Mesenchymal stem cell (in vitro differentiated cells and primary cell): Measurements from ENCODE around the gene ANGPT4.

ENCODE experiments used
- DNase-seq: peaks from one replicate; pipeline ENCODE4 v3.0.0-alpha.2; 2013
- H2AFZ ChIP-seq: one replicate; pipeline ENCODE4 v1.6.1; 2013; ENCODE audit warnings: low read depth, mild to moderate bottlenecking, control low read depth, inconsistent platforms, low read length, moderate library complexity
- H2AK5ac ChIP-seq: 2 replicates; pipeline ENCODE4 v1.6.1; 2013; ENCODE audit warnings: low read length, moderate library complexity, mild to moderate bottlenecking, inconsistent platforms; ENCODE audit not compliant: severe bottlenecking
- H2BK120ac ChIP-seq: one replicate; pipeline ENCODE4 v1.6.1; 2013; ENCODE audit warnings: low read depth, mild to moderate bottlenecking, inconsistent platforms, low read length, moderate library complexity
- H2BK12ac ChIP-seq, 2 experiments: one replicate each; pipeline ENCODE4 v1.6.1; 2013; ENCODE audit warnings: inconsistent platforms in 2 of 2, low read length in 2 of 2, mild to moderate bottlenecking in 2 of 2, moderate library complexity in 2 of 2, control low read depth in 1 of 2
- H2BK15ac ChIP-seq: one replicate; pipeline ENCODE4 v1.6.1; 2013; ENCODE audit warnings: mild to moderate bottlenecking, low read depth, inconsistent platforms; ENCODE audit not compliant: poor library complexity, severe bottlenecking
- H2BK5ac ChIP-seq: 2 replicates; pipeline ENCODE4 v1.6.1; 2013; ENCODE audit warnings: low read depth, mild to moderate bottlenecking, low read length, control low read depth, inconsistent platforms; ENCODE audit not compliant: poor library complexity, severe bottlenecking
- H3K14ac ChIP-seq, 2 experiments: one replicate each; pipeline ENCODE4 v1.6.1; 2013; ENCODE audit warnings: inconsistent platforms in 2 of 2, low read length in 2 of 2, control low read depth in 1 of 2, mild to moderate bottlenecking in 1 of 2, moderate library complexity in 1 of 2
- H3K18ac ChIP-seq, 2 experiments: one replicate each; pipeline ENCODE4 v1.6.1; 2013; ENCODE audit warnings: inconsistent platforms in 2 of 2, low read length in 2 of 2, control low read depth in 1 of 2, low read depth in 1 of 2, mild to moderate bottlenecking in 1 of 2
- H3K23ac ChIP-seq, 2 experiments: one replicate each; pipeline ENCODE4 v1.6.1; 2013; ENCODE audit warnings: inconsistent platforms in 2 of 2, low read length in 2 of 2, mild to moderate bottlenecking in 2 of 2, moderate library complexity in 2 of 2, control low read depth in 1 of 2
- H3K27ac ChIP-seq: 2 replicates; pipeline ENCODE4 v1.5.1; 2013; ENCODE audit warnings: mild to moderate bottlenecking, moderate library complexity, low read length, control low read depth, inconsistent platforms; ENCODE audit not compliant: poor library complexity, severe bottlenecking
- H3K27me3 ChIP-seq, 2 experiments: 2 replicates each; pipeline versions ENCODE4 v1.6.1 to v1.7.0; 2013; ENCODE audit warnings: low read length in 2 of 2, mild to moderate bottlenecking in 2 of 2, moderate library complexity in 2 of 2, control low read depth in 1 of 2, inconsistent platforms in 1 of 2; ENCODE audit not compliant: control insufficient read depth in 1 of 2, insufficient read depth in 1 of 2
- H3K36me3 ChIP-seq, 2 experiments: 2 replicates each; pipeline versions ENCODE4 v1.6.1 to v1.7.0; 2013; ENCODE audit warnings: low read length in 2 of 2, control low read depth in 1 of 2, inconsistent platforms in 1 of 2, low read depth in 1 of 2, mild to moderate bottlenecking in 1 of 2; ENCODE audit not compliant: insufficient read depth in 2 of 2, control insufficient read depth in 1 of 2
- H3K4ac ChIP-seq, 2 experiments: one replicate each; pipeline ENCODE4 v1.6.1; 2013; ENCODE audit warnings: inconsistent platforms in 2 of 2, low read length in 2 of 2, mild to moderate bottlenecking in 2 of 2, moderate library complexity in 2 of 2, control low read depth in 1 of 2, low read depth in 1 of 2
- H3K4me1 ChIP-seq: 2 replicates; pipeline ENCODE4 v1.6.1; 2013; ENCODE audit warnings: low read depth, low read length, control low read depth; ENCODE audit not compliant: control insufficient read depth, insufficient read depth
- H3K4me2 ChIP-seq: 2 replicates; pipeline ENCODE4 v1.6.1; 2013; ENCODE audit warnings: low read length, mild to moderate bottlenecking, inconsistent platforms; ENCODE audit not compliant: poor library complexity, severe bottlenecking
- H3K4me3 ChIP-seq, 2 experiments: 2 replicates each; pipeline versions ENCODE4 v1.5.1 to v1.7.0; 2013; ENCODE audit warnings: low read length in 2 of 2, mild to moderate bottlenecking in 2 of 2, control low read depth in 1 of 2, low read depth in 1 of 2; ENCODE audit not compliant: insufficient read depth in 1 of 2
- H3K79me1 ChIP-seq: replicated peaks from 2 replicates; pipeline ENCODE4 v1.6.1; 2013; ENCODE audit warnings: mild to moderate bottlenecking, control low read depth, low read length, inconsistent platforms; ENCODE audit not compliant: poor library complexity, severe bottlenecking
- H3K9ac ChIP-seq: 2 replicates; pipeline ENCODE4 v1.7.0; 2013; ENCODE audit warnings: mild to moderate bottlenecking, low read length, moderate library complexity
- H3K9me3 ChIP-seq: 2 replicates; pipeline ENCODE4 v1.7.0; 2013; ENCODE audit warnings: mild to moderate bottlenecking, low read length; ENCODE audit not compliant: control insufficient read depth
- H4K8ac ChIP-seq: one replicate; pipeline ENCODE4 v1.6.1; 2013; ENCODE audit warnings: inconsistent platforms, mild to moderate bottlenecking, low read length, moderate library complexity
- H4K91ac ChIP-seq: one replicate; pipeline ENCODE4 v1.6.1; 2013; ENCODE audit warnings: mild to moderate bottlenecking, low read length, inconsistent platforms
- WGBS: methylation state at CpG from one replicate; pipeline ENCODE4 v1.1.7; 2013; ENCODE audit warnings: mixed read lengths; 5-methylcytosine and 5-hydroxymethylcytosine counted together

Gene ANGPT4

DNA sequence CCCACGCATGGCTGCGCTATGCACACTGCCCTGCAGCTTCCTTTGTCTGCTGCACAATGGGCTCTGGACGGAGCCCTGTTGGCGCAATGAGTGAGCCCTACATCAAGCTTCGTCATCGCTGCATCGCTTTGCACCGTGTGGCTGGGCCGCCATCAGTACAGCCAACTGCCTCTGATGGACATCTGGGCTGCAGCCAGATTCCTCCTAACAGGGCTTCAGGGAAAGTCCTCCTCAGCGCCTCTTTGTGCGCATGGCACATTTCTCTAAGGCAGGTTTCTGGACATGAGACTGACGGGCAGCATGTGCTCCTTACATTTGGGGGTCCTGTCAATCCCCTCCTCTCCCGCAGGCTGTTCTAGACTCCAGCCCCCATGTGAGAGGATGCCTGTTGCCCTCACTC lies 29.7 kb upstream of the ANGPT4 start:
- Histone ChIP-seq H3K18ac (no peak overlapping the region), H3K27ac (no peak overlapping the region), H3K4me1 (no peaks in the 10 kb centered on the region), H3K4me2 (no peak overlapping the region), H3K14ac (no peak overlapping the region), H3K4ac (no peak overlapping the region), H3K9ac (no peak overlapping the region), H4K91ac (no peak overlapping the region), H2BK15ac (no peak overlapping the region), H2BK5ac (no peak overlapping the region), H4K8ac (no peak overlapping the region), H3K4me3 (no peak overlapping the region), H3K27me3 (peaks cover 0 to 63% of the 10 kb centered on the region in 2 experiments), H2BK120ac (no peak overlapping the region), H3K79me1 (no peaks in the 10 kb centered on the region), H3K23ac (no peak overlapping the region), H3K36me3 (no peaks in the 10 kb centered on the region), H2AK5ac (no peak overlapping the region), H2AFZ (no peak overlapping the region), H3K9me3 (no peaks in the 10 kb centered on the region), H2BK12ac (no peak overlapping the region)
- no peak for DNase-seq
- WGBS, result 94% methylated on average over 13 of the region's 13 CpGs

DNA sequence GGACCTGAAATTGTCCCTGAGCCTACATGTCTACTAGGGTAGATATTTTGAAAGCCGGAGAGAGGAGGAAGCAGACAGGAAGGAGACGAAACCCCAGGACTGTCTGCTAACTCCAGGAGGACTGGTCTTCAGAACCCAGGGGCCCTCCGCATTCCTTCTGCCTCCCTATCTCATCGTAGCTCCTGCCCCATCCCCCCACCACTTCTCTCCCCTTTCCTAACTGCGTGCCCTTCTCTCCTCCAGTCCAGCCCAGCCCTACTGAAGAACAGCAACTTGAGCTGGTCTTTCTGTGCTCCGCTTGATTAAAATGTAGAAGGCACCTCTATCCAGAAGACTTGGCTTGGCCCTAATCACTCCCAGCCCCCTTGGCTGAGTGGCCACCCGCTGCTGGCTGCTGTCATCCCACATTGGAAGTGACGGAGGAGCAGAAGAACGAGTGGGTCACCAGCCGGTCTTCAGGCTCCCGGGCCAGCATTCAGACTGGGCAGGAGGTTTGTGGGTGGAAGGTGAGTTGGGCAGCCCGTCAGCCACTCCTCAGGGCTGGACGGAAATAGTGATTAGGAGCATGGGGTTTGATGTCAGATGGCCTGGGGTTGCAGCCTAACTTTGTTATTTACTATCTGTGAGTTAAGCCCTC lies 28.8 kb upstream of the ANGPT4 start:
- Histone ChIP-seq H2AFZ (no peak overlapping the region), H3K4ac (no peak overlapping the region), H3K18ac (no peak overlapping the region), H3K4me2 (no peak overlapping the region), H3K79me1 (no peaks in the 10 kb centered on the region), H3K36me3 (no peaks in the 10 kb centered on the region), H2BK12ac (no peak overlapping the region), H3K27me3 (peaks cover 0 to 65% of the 10 kb centered on the region in 2 experiments), H3K9ac (no peak overlapping the region), H2BK15ac (no peak overlapping the region), H3K9me3 (no peaks in the 10 kb centered on the region), H3K14ac (no peak overlapping the region), H2BK5ac (no peak overlapping the region), H4K91ac (no peak overlapping the region), H3K23ac (no peak overlapping the region), H3K4me3 (no peak overlapping the region), H3K4me1 (no peaks in the 10 kb centered on the region), H2BK120ac (no peak overlapping the region), H3K27ac (no peak overlapping the region), H2AK5ac (no peak overlapping the region), H4K8ac (no peak overlapping the region)
- DNase-seq, result no peak
- WGBS, result 58% methylated on average over 13 of the region's 13 CpGs

DNA sequence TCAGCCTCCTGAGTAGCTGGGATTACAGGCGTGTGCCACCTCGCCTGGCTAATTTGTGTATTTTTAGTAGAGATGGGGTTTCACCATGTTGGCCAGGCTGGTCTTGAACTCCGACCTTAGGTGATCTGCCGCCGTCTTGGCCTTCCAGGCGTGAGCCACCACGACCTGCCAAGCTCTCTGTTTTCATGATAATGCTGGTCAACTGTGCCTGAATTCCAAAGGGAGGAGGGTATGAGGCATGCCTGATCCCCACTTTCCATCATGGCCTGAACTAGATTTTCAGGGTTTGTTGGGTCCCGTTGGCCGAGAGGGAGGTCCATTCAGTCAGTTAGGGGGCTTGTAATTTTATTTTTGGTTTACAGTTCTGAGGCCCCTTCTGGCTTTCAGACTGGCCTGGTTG lies 28.0 kb upstream of the ANGPT4 start:
- 82% methylated on average over 9 of the region's 9 CpGs for WGBS
- Histone ChIP-seq H3K18ac (no peak overlapping the region), H3K27ac (no peak overlapping the region), H3K4me1 (no peaks in the 10 kb centered on the region), H3K23ac (no peak overlapping the region), H2BK15ac (no peak overlapping the region), H3K4ac (no peak overlapping the region), H3K36me3 (no peaks in the 10 kb centered on the region), H4K91ac (no peak overlapping the region), H3K9me3 (no peaks in the 10 kb centered on the region), H2AK5ac (no peak overlapping the region), H4K8ac (no peak overlapping the region), H3K14ac (no peak overlapping the region), H3K27me3 (peaks cover 0 to 70% of the 10 kb centered on the region in 2 experiments), H3K4me3 (no peak overlapping the region), H2BK120ac (no peak overlapping the region), H3K4me2 (no peak overlapping the region), H3K79me1 (no peaks in the 10 kb centered on the region), H2AFZ (no peak overlapping the region), H3K9ac (no peak overlapping the region), H2BK5ac (no peak overlapping the region), H2BK12ac (no peak overlapping the region)
- DNase-seq, result no peak

DNA sequence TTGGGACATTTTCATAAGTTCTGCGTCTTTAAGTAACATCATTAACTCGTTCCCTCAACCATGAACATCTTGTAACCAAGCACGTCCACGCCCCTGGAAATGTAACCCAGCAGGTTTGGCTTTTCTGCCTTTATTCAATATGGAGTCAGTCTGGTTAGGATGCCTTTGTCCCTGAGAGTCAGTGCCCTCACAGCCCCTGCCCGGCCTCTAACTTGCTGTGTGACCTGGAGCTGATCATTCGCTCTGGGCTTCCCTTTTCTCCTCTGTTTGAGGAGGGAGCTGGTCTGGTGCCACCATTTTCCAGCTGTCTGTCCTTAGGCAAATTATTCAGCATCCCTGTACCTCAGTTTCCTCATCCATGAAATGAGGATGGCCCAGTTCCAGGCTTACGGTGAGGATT lies 26.5 kb upstream of the ANGPT4 start:
- no peak overlapping the region for H3K27ac ChIP-seq
- WGBS, result 87% methylated on average over 7 of the region's 7 CpGs

More for the DNA sequence above, 26.5 kb upstream of the ANGPT4 start:
- Histone ChIP-seq H3K4ac (no peak overlapping the region), H3K79me1 (no peaks in the 10 kb centered on the region), H2AFZ (no peak overlapping the region), H4K8ac (no peak overlapping the region), H3K4me2 (no peak overlapping the region), H4K91ac (no peak overlapping the region), H3K36me3 (no peaks in the 10 kb centered on the region), H3K9ac (no peak overlapping the region), H2BK5ac (no peak overlapping the region), H3K14ac (no peak overlapping the region), H3K18ac (no peak overlapping the region), H3K9me3 (no peaks in the 10 kb centered on the region), H3K27me3 (peaks cover 0 to 65% of the 10 kb centered on the region in 2 experiments), H2BK12ac (no peak overlapping the region), H2BK15ac (no peak overlapping the region), H2BK120ac (no peak overlapping the region), H3K4me1 (no peaks in the 10 kb centered on the region), H2AK5ac (no peak overlapping the region), H3K23ac (no peak overlapping the region), H3K4me3 (no peak overlapping the region)
- DNase-seq, result no peak
